ENCODE data around the gene SLC33A1.
"Not testable (repeated sequence)": the region's sequence is repeated elsewhere in the genome, so short reads cannot be mapped to it uniquely, and the experiment has no call there.

SLC33A1 gene

DNA sequence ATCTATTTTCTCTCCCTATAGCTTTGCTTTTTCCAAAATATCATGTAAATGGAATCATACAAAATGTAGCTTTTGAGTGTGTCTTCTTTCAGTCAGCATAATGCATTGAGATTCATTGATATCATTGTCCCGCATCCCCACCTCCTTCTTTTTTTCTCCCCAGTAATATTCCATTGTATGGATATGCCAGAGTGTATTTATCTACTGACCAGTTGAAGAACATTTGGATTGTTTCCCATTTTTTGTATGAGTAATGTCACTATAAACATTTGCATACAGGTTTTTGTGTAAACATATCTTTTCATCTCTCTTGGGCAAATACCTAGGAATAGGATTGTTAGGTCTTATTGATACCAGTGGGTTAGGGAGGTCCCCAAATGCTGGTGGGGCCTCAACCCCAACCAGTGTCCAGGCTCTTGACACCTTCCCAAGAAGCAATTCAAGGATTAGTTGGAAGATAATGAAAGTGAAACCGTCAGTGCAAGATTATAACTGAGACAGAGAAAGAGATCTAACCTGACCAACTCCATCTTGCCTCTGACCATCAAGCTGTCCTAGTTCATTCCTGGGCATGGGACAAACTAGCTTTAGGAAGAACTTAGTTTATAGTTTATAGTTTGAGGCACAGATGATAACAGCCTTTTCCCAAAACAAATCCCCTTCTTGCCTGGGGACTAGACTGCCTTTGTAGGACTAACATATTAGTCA is 7.4 kb upstream of the SLC33A1 start:
- no peak for DNase-seq (ENCODE audit: low read depth)

DNA sequence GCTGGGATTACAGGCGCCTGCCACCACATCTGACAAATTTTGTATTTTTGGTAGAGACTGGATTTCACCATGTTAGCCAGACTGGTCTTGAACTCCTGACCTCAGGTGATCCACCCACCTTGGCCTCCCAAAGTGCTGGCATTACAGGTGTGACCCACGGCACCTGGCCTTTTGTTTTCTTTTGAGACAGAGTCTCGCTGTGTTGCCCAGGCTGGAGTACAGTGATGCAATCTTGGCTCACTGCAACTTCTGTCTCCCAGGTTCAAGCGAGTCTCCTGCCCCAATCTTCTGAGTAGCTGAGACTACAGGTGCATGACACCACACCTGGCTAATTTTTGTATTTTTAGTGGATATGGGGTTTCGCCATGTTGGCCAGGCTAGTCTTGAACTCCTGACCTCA is 6.2 kb upstream of the SLC33A1 start:
- DNase-seq (ENCODE audit: low read depth) = not testable (repeated sequence)

DNA sequence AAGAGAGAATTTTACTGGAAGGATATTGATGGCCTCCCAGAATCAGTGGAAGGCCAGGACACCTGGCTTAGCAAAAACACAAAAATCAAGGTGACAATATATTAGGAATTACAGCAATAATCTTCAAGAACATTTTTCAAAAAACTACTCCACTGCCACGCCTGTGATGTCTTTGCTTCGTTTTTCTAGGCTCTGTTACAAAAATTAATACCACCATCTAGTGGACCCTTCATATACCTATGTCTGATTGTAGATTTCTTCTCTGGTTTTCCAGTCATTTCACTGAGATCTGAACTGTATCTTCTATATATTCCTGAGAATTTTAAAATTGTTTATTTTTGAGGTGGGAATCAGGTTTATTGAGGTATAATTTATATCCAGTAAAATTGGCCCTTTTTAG is 5.6 kb upstream of the SLC33A1 start:
- DNase-seq (ENCODE audit: low read depth) = no peak

DNA sequence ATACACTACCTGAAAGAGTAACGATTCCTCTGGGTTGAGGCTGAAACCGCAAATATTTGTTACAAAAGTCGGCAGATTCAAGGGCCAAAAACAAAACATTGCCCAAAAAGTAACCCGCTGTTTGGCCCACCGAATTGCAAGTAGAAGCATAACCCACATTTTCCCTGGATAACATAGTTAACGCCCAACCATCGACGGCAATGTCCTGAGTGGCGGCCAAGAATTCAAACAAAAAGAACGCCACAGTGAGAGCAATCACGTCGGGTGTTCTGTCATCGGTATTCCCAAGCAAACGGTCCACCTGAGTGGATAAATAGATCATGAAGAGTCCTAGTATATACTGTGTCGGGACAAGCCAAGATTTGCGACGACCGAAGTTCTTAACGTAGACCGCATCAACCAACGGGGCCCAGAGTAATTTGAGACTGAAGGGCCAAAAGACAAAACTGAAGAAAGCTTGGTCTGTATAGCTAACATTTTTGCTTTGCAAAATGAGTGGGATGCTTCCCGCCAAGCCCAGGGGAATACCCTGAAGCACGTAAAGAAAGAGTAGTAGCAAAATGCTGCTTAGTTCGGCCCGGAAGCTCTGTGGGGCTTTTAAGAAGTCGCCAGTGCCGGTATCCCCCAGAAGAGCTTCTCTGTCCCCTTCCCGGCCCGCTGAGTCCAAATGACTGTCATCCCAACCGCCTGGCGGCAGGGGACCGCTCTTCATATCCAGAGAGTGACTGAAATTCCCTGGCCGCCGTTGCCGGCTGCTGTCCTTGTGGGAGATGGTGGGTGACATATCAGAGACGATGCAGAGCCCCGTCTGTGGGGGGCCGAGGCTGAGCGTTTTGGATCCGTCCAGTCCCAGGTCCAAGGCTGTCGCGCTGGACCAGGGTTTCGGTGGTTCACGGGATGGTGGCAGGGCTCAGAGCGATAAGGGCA is 750 bp downstream of the SLC33A1 start:
- peak; percentile 9 for DNase-seq (ENCODE audit: low read depth)

DNA sequence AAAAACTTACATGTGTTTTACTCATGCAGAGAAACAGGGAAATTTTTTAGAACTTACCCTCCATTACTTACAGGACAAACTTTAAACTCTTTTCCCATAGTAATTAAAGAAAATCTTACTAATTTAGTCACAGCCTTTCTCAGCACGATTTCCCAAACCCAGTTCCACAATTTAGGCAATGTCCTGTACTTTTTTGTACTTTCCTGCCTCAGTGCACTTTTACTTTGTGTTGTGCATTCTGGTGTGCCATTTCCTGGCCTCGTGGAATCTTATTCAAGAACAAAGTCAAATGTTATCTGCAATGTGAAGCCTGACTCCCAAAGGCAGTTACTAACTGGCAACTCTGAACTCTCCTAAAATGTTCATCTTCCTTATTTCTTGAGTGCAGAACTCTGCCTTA is 1.9 kb downstream of the SLC33A1 start:
- no peak for DNase-seq (ENCODE audit: low read depth)

DNA sequence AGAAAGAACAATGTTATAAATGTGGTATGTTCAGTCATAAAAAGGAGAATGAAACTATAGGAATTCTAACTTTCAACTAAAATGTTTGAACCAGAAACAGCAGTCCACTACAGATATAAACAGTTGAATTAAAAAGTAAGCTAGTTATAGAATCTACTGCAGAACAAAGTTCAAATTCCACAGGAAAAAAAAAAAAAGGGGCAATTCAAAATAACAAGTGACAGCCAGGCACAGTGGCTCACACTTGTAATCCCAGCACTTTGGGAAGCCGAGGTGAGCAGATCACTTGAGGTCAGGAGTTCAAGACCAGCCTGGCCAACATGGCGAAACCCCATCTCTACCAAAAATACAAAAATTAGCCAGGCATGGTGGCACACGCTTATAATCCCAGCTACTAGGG is 4.8 kb downstream of the SLC33A1 start:
- not testable (repeated sequence) for DNase-seq (ENCODE audit: low read depth)

DNA sequence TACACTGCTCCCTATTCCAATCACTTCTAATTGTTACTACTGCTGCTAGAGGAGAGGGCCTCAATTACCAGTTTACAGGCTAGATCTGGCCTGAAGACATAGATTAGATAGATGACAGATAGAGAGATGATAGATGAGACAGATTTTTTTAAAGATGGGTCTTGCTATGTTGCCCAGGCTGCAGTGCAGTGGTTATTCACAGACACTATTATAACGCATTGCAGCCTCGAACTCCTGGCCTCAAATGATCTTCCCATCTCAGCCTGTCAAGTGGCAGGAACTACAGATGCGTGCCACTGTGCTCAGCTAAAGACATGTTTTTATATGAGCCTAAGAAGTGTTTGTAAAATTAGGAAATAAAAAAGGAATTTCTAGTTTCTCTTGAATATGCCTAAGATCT is 6.2 kb downstream of the SLC33A1 start:
- DNase-seq (ENCODE audit: low read depth) = no peak

DNA sequence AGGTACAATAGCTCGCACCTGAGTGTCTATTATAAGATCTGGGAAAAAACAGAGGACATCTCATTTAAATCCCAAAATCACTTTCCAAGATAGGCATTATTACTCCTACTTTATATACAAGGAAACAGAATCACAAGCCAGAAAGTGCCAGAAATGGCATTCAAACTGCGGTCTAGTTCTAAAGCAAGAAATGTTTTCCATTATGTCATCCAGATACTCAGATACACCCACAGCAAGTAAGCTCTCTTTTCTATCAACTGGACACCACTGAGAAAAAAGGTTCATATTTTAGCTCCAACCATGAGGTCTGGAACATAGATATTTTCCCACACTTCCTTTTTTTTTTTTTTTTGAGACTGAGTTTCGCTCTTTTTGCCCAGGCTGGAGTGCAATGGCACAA is 8.1 kb downstream of the SLC33A1 start:
- no peak for DNase-seq (ENCODE audit: low read depth)

DNA sequence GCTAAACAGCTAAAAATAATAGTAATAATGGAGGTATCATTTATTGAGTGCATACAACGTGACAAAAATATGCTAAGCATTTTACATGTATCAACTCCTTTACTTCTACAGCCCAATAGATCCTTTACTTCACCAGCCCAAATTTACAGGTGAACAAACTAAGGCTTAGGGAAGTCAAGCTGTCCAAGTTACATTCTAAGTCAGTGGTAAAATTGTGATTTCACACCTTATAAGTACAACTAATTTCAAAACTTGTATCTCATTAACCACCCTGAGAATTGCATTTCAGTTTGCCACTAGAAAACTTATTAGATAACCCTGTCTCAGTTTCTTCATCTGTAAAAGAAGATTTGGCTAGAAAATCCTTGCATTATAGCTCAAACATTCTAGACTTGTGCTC is 10.7 kb downstream of the SLC33A1 start:
- DNase-seq (ENCODE audit: low read depth) = no peak

DNA sequence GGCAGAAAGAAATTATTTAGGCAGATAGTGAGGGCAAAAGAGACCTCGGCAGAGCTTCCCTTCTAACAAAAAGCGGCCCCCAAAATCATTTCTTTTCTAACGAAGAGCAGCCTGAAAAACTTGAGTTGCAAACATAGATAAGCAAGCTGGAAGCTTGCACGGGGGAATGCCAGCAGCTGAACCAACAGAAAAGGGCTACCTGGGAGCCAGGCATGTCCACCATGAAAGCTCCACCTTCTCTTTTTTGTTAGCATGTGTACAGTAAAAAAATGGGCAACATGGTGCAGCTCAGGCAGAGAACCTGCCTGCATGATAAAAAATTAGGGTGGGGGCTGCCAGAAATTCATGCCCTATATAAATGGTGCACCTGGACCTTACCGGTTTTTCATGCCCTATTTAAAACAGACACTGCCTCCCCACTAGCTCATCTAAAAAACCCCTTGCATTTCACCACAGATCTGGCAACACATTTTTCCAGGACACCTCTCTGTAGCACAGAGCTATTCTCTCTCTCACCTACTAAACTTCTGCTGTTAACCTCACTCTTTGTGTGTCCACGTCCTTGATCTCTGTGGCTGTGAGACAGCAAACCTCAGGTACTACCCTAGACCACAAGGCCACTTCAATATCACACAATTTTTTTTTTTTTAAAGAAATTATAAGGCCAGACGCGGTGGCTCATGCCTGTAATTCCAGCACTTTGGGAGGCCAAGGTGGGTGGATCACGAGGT is 18.7 kb downstream of the SLC33A1 start:
- no peak for DNase-seq (ENCODE audit: low read depth)

DNA sequence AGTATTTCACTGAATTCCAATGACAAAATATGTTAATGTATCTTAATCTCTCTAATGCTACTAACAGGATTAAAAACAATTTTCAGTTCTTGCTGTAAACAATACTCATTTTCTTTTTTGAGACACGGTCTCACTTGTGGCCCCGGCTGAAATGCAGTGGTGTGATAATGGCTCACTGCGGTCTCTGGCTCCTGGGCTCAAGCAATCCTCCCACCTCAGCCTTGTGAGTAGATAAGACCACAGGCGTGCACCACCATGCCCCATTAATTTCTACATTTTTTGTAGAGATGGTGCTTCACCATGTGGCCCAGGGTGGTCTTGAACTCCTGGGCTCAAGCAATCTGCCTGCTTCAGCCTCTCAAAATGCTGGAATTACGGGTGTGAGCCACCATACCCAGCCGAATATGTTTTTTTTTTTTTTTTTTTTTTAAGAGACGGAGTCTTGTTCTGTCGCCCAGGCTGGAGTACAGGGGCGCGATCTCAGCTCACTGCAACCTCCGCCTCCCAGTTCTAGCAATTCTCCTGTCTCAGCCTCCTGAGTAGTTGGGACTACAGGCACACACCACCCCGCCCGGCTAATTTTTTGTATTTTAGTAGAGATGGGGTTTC is 25.6 kb downstream of the SLC33A1 start:
- DNase-seq (ENCODE audit: low read depth) = not testable (repeated sequence)

DNA sequence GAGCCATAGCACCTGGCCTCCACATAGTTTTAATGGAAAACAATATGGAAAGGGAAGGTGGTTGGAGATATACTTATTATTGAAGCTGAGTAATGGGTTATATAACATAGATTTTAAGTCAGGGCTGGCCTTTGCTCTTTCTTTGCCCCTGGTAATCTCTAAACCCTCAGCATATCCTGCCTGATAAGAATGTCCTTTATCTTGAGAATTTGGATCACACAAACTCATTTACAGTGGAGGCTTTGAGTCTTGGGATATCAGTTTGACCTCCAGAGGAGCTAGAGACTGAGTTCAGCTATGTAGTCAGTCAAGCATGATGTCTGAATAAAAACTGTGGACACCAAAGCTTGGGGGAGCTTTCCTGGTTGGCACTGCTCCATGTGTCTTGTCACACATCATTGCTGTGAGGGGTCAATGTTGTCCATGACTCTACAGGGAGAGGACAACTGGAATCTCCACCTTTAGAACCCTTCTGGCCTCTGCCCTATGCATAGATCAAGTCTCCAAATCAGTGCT is 39.1 kb downstream of the SLC33A1 start:
- DNase-seq (ENCODE audit: low read depth) = no peak

DNA sequence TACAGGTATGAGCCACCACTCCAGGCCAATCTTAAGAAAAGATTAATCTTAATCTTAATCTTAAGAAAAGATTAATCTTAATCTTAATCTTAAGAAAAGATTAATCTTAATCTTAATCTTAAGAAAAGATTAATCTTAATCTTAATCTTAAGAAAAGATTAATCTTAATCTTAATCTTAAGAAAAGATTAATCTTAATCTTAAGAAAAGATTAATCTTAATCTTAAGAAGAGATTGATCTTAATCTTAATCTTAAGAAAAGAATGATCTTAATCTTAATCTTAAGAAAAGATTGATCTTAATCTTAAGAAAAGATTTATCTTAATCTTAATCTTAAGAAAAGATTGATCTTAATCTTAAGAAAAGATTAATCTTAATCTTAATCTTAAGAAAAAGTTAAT is 41.0 kb downstream of the SLC33A1 start:
- DNase-seq (ENCODE audit: low read depth) = not testable (repeated sequence)

DNA sequence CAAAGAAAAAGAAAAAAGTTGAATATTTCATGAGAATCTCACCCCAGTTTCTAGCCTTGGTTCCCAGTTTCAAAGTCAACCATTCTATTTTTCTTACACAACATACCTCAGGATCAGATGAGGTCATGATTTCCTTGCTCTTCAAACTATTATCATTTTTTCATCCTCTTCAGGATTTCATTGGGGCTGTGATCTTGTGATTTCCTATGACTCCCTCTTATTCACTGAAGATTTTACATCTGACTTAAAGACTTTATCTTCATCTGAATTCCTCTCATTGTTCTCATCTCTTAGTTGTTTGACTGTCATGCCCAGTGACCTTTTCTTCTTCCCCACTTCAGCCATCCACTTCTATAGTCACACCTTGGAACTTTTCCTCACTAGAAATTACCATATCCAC is 45.0 kb downstream of the SLC33A1 start:
- DNase-seq (ENCODE audit: low read depth) = no peak

DNA sequence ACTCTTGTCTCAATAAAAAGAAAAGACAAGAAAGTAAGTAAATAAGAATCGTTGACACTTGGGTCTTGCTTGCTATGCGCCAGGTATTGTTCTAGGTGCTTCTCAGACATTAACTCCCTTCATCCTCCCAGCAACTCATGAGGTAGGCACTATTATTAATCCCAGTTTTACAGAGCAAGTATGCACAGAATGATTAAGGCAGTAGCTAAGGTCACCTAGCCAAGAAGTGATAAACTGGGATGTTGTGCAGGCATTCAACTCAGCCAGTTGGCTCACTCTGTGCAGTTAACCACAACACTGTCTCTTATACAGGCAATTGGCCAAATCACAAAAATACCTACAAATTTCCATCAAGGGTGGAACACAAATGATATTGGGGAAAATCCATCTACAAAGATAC is 46.4 kb downstream of the SLC33A1 start:
- no peak for DNase-seq (ENCODE audit: low read depth)

DNA sequence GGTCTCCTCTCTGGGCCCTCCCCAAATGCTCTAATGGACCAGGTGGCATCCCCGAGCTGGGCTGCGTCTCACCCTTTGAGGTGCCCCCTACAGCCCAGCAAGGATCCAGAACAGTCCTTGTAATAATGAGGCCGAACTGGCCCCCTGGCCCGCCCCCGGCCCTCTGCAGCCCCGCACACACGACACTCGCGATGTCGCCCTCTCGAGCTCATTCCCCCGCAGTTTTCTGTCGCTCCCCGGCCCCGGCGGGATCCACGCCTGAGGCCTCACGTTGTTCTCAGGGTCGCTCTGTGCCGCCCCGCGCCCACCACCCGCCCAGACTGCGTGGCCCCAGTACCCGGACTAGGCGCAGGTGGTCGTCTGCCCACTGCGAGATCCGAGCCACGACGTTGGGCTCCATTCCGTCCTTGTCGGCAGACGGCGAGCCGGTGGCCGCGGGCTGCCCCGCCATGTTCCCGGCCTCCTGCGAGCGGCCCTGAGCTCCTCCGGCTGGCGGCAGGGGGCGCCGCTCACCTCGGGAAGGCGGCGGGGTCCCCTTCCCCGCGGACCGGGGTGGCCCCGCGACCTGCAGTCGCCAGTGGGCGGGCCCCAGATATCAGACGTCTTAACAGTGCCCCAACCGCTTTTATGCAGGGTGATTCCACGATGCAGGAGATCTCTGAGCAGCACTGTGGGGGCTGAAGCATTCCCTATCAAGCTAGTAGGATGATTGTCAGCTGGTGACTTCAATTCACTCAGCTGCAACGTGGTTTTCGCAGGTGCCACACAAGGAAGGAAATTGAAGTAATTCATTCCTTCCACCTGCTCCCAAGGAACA is 48.2 kb downstream of the SLC33A1 start, which contains the start of gene C3orf33:
Gene C3orf33 (minus strand): TSS at position 477 of the 817 bp plus-strand sequence. CDS start 26 bp downstream, at position 451.
- DNase-seq (ENCODE audit: low read depth) = peak; percentile 67

DNA sequence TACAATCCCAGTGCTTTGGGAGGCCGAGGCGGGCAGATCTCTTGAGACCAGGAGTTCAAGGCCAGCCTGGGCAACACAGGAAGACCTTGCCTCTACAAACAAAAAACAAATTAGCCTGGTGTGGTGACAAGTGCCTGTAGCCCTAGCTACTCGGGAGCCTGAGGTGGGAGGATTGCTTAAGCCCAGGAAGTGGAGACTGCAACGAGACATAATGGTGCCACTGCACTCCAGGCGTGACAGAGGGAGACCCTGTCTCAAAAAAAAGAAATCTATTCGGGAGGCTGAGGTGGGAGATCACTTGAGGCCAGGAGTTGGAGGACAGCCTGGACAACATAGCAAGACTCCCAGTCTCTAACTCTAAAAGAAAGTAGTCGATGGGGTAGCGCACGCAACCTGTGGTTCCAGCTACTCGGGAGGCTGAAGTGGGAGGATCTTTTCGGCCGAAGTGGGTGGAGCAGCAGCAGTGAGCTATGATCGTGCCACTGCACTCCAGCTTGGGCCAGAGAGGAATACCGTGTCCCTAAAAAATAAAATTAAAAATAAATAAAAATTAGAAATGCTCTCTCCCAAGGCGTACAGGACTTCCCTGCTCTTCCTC is 48.9 kb downstream of the SLC33A1 start:
- peak; percentile 0 for DNase-seq (ENCODE audit: low read depth)

DNA sequence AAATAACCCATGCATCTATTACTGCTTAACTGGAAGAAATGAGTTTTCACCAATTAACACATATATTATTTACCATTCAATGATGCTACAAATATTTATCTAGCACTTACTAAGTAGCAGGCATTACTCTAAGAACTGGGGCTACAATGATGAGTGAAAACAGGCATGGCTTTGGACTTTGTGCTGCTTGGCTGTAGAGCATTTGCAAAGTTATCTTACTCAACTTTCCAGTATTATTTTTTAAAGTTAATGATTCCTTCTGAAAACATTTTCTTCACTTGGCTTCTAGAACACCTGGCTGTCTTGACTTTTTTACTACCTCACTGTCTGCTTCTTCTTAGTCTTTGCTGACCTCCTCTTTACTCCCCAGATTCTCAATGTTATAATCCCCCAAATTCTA is 49.9 kb downstream of the SLC33A1 start:
- DNase-seq (ENCODE audit: low read depth) = no peak

DNA sequence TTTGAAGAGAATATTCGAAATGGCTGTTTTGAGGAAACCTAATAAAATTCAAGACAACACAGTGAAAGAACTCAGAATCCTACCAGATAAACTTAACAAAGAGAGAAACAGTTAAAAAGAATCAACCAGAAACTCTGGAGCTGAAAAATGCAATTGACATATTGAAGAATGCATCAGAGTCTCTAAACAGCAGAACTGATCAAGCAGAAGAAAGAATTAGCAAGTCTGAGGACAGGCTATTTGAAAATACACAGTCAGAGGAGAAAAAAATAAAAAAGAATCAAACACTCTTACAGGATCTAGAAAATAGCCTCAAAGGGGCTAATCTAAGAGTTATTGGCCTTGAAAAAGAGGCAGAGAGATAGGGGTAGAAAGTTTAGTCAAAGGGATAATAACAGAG is 61.7 kb downstream of the SLC33A1 start:
- DNase-seq (ENCODE audit: low read depth) = no peak

DNA sequence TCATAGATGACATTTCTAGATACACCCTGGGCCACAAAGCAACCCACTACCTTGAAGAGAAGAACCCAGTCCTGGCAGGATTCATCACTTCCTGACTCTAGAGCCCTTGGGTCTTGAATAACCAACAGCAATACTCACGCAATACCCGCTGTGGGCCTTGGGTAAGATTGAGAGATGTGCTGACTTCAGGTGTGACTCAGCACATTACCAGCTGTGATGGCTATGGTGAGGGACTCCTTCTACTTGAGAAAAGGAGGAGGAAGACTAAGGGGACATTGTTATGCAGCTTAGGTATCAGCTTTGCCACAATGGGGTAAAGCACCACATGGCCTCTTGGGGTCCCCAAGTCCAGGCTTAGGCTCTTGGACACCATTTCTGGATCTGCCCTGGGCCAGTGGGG is 63.0 kb downstream of the SLC33A1 start:
- DNase-seq (ENCODE audit: low read depth) = no peak

All from activated T-helper 1 cell treated with Interleukin-2 at 50 U/mL for 16 hours (primary cell).